GM12878 (cell line): Measurements from ENCODE around the gene SEPTIN11. TPM values are rescaled to one million over a fixed set of nuclear protein-coding genes. Genes with fewer than 3 reads are reported as not detected.

Experiments
- ATAC-seq: fragments of 200-7000 bp; cut with Tn5 transposase; 3 replicates; pipeline ENCODE4 v1.9.1; 2020; ENCODE audit warnings: mild to moderate bottlenecking, moderate library complexity
- BruUV-seq: library from RNA; stranded (reverse); fragments of 400-500 nt; replicated peaks from 2 replicates; lab custom pipeline; 2021; lab: Mats Ljungman, UMichigan
- CTCF ChIA-PET: fragments of 300-600 bp; sonication (Branson Sonifier 250); formaldehyde crosslinking; extraction: SDS; loops from one replicate; lab custom pipeline; 2021; ENCODE audit warnings: inconsistent platforms; lab: Yijun Ruan, JAX
- POLR2A ChIA-PET: fragments of 350-600 bp; formaldehyde crosslinking; extraction: SDS; loops from one replicate; lab custom pipeline; 2021; ENCODE audit warnings: inconsistent platforms; lab: Charles Lee
- RAD21 ChIA-PET: fragments of 300-600 bp; sonication (Branson Sonifier 250); formaldehyde crosslinking; loops from one replicate; lab custom pipeline; 2023; ENCODE audit warnings: antibody characterized with exemption; ENCODE audit not compliant: unreplicated experiment; lab: Charles Lee
- SMC1A ChIA-PET: fragments of 300-600 bp; sonication (Branson Sonifier 250); formaldehyde crosslinking; loops from one replicate; lab custom pipeline; 2023; ENCODE audit not compliant: unreplicated experiment, uncharacterized antibody; lab: Charles Lee
- DNase-seq: peaks from one replicate; pipeline ENCODE4 v3.0.0-alpha.2; 2011; ENCODE audit warnings: low read depth, low spot score
- FAIRE-seq: peaks from 3 replicates; lab custom pipeline; 2011; peaks lifted over from hg19 to GRCh38; lab: Jason Lieb, UNC
- H2AFZ ChIP-seq: 2 replicates; pipeline ENCODE4 v1.6.0; 2011; ENCODE audit warnings: low read depth, low read length, control low read depth; ENCODE audit not compliant: control insufficient read depth
- H3K27ac ChIP-seq: 2 replicates; pipeline ENCODE4 v1.5.1; 2011; ENCODE audit warnings: control low read depth; ENCODE audit not compliant: control insufficient read depth, insufficient read depth
- H3K27me3 ChIP-seq, 2 experiments: replicated peaks in 1 of 2; 2 replicates each; pipeline versions ENCODE4 v1.6.0 to v1.6.1; 2011; ENCODE audit warnings: low read length in 1 of 2; ENCODE audit not compliant: control insufficient read depth in 2 of 2, insufficient read depth in 2 of 2
- H3K36me3 ChIP-seq, 2 experiments: 2 replicates each; pipeline ENCODE4 v1.5.1; 2011; ENCODE audit warnings: low read length in 1 of 2; ENCODE audit not compliant: control insufficient read depth in 2 of 2, insufficient read depth in 2 of 2
- H3K4me1 ChIP-seq: 2 replicates; pipeline ENCODE4 v1.6.1; 2011; ENCODE audit warnings: mild to moderate bottlenecking, low read length, moderate library complexity, mixed read lengths; ENCODE audit not compliant: control insufficient read depth, insufficient read depth
- H3K4me2 ChIP-seq: 2 replicates; pipeline ENCODE4 v1.6.0; 2011; ENCODE audit warnings: control low read depth; ENCODE audit not compliant: control insufficient read depth, insufficient read depth
- H3K4me3 ChIP-seq: fragments of 200-600 bp; sonication (generic); 2 replicates; pipeline ENCODE4 v1.5.1; 2016
- H3K79me2 ChIP-seq: 2 replicates; pipeline ENCODE4 v1.6.0; 2011; ENCODE audit warnings: low read length; ENCODE audit not compliant: control insufficient read depth, insufficient read depth
- H3K9ac ChIP-seq: 2 replicates; pipeline ENCODE4 v1.8.0; 2011; ENCODE audit warnings: low read length, control low read depth, mixed read lengths; ENCODE audit not compliant: control insufficient read depth, insufficient read depth
- H3K9me3 ChIP-seq: replicated peaks from 3 replicates; pipeline ENCODE4 v1.5.1; 2011; ENCODE audit warnings: mild to moderate bottlenecking, low read length; ENCODE audit not compliant: control insufficient read depth, insufficient read depth
- H4K20me1 ChIP-seq: 2 replicates; pipeline ENCODE4 v1.6.0; 2011; ENCODE audit not compliant: control insufficient read depth, insufficient read depth
- ATF7 ChIP-seq: fragments of 450-650 bp; IDR thresholded peaks from 2 replicates; pipeline ENCODE4 v1.6.1; 2016; ENCODE audit warnings: low read depth, mild to moderate bottlenecking
- BHLHE40 ChIP-seq, 2 experiments: fragments of 450-650 bp in 1 of 2; IDR thresholded peaks; 2 replicates each; pipeline ENCODE4 v1.6.1; 2011 to 2017; ENCODE audit warnings: low read depth in 2 of 2, borderline replicate concordance in 1 of 2, improper control_type of control experiment in 1 of 2, low read length in 1 of 2, mild to moderate bottlenecking in 1 of 2
- EED ChIP-seq: sonication (generic); IDR thresholded peaks from 2 replicates; pipeline ENCODE4 v1.6.1; 2016; ENCODE audit warnings: antibody characterized with exemption, low read depth
- IKZF1 ChIP-seq: fragments of 450-650 bp; conservative IDR thresholded peaks from 2 replicates; pipeline ENCODE4 v1.6.1; 2017; ENCODE audit warnings: antibody characterized with exemption, mild to moderate bottlenecking
- MTA2 ChIP-seq: fragments of 450-650 bp; IDR thresholded peaks from 2 replicates; pipeline ENCODE4 v1.6.1; 2016; ENCODE audit warnings: low read depth, mild to moderate bottlenecking, moderate library complexity
- NFYA ChIP-seq: IDR thresholded peaks from 2 replicates; pipeline ENCODE4 v1.6.1; 2011; ENCODE audit warnings: low read depth, mild to moderate bottlenecking, low read length, improper control_type of control experiment, borderline replicate concordance
- NR2C1 ChIP-seq: fragments of 450-650 bp; IDR thresholded peaks from 2 replicates; pipeline ENCODE4 v1.6.1; 2017; ENCODE audit warnings: antibody characterized with exemption, mild to moderate bottlenecking, moderate library complexity
- PAX5 ChIP-seq: IDR thresholded peaks from 2 replicates; pipeline ENCODE4 v1.6.1; 2011; ENCODE audit warnings: low read depth, low read length, borderline replicate concordance
- POLR2AphosphoS2 ChIP-seq: IDR thresholded peaks from 2 replicates; pipeline ENCODE4 v1.6.1; 2011; ENCODE audit warnings: low read depth, mild to moderate bottlenecking, low read length, improper control_type of control experiment, moderate library complexity
- RAD21 ChIP-seq: IDR thresholded peaks from 2 replicates; pipeline ENCODE4 v1.6.1; 2011; ENCODE audit warnings: mild to moderate bottlenecking, low read depth, low read length, moderate library complexity; ENCODE audit not compliant: insufficient read depth
- SPI1 ChIP-seq: IDR thresholded peaks from 2 replicates; pipeline ENCODE4 v1.6.1; 2011; ENCODE audit warnings: low read depth, mild to moderate bottlenecking, low read length, moderate library complexity, borderline replicate concordance; ENCODE audit not compliant: insufficient read depth
- YY1 ChIP-seq: IDR thresholded peaks from 2 replicates; pipeline ENCODE4 v1.6.1; 2011; ENCODE audit warnings: low read depth, mild to moderate bottlenecking, low read length
- ZBTB40 ChIP-seq: fragments of 450-650 bp; IDR thresholded peaks from 2 replicates; pipeline ENCODE4 v1.6.1; 2016; ENCODE audit warnings: mild to moderate bottlenecking, moderate library complexity, borderline replicate concordance
- ZNF274 ChIP-seq: IDR thresholded peaks from one replicate; pipeline ENCODE4 v1.8.0; 2011; ENCODE audit not compliant: insufficient read length, insufficient read depth
- ZNF687 ChIP-seq: fragments of 450-650 bp; IDR thresholded peaks from 2 replicates; pipeline ENCODE4 v1.6.1; 2017; ENCODE audit warnings: mild to moderate bottlenecking, moderate library complexity
- ZZZ3 ChIP-seq: IDR thresholded peaks from 2 replicates; pipeline ENCODE4 v1.6.1; 2011; ENCODE audit warnings: low read depth; ENCODE audit not compliant: control insufficient read depth, insufficient read length
- WGBS: methylation state at CpG from one replicate; pipeline ENCODE4 v1.1.6; 2016; ENCODE audit warnings: low lambda C conversion rate; ENCODE audit not compliant: insufficient replicate concordance, insufficient coverage; ENCODE audit errors: missing lambda C conversion rate; 5-methylcytosine and 5-hydroxymethylcytosine counted together
- in situ Hi-C: fragments of 300-500 bp; cut with MboI; formaldehyde crosslinking; loops from 9 replicates; pipeline ENCODE4 v1.14.3; 2018; ENCODE audit warnings: mixed read lengths
- intact Hi-C: fragments of 100-400 bp; cut with micrococcal nuclease; formaldehyde crosslinking; loops from one replicate; pipeline ENCODE4 v1.14.2; 2022; ENCODE audit not compliant: unreplicated experiment
- polyA plus RNA-seq, 11 experiments: library from polyadenylated mRNA; depleted of rRNA in 4 of 11; unstranded in 6 of 11; stranded (reverse) in 5 of 11; fragments of >200 nt; fragmentation: Nextera tagmentation in 4 of 11; fragmentation: Illumina TruSeq in 1 of 11; extraction: Ambion mirVana in 4 of 11; extraction: Trizol in 1 of 11; gene quantifications; 1 replicate in 1 of 11; 2 replicates in 10 of 11; pipeline versions ENCODE4 v1.2.1 to v1.2.3, GENCODE V29; 2011 to 2016; ENCODE audit warnings: inconsistent platforms in 2 of 11, missing spikeins in 2 of 11, low read depth in 1 of 11
- total RNA-seq, 4 experiments: library from RNA; depleted of rRNA in 3 of 4; stranded (reverse); fragments of >200 nt in 3 of 4; fragmentation: Illumina TruSeq in 1 of 4; extraction: Trizol in 1 of 4; gene quantifications; 2 replicates each; pipeline versions ENCODE4 v1.2.1 to v1.2.3, GENCODE V29; 2013 to 2021

SEPTIN11 gene
- total and polyA plus RNA-seq, 10 of the 15 experiments (the other 5 are each of a cell fraction or from before 2014, with no cell fraction given) = 24.7 to 160 (median 91.3) TPM

- Histone ChIP-seq H3K36me3 (peaks cover 1 to 2% of the 10 kb centered on the region in 2 experiments; a peak in 1 of 4 replicates), H3K4me1 (peaks cover 48% of the 10 kb centered on the region), H3K4me3 (no peak overlapping the region), H4K20me1 (no peaks in the 10 kb centered on the region), H2AFZ (no peak overlapping the region), H3K27ac (peak overlapping the region; percentile 77), H3K9ac (peak overlapping the region; percentile 41; the same call in 1 of the 2 replicates), H3K27me3 (no peaks in the 10 kb centered on the region), H3K79me2 (peaks cover 90% of the 10 kb centered on the region), H3K9me3 (no peaks in the 10 kb centered on the region), H3K4me2 (peak overlapping the region; percentile 85)
- DNase-seq (peak; percentile 40), ATAC-seq (peak; percentile 83), FAIRE-seq (no peak)
- ChIA-PET CTCF (interaction anchor here (1.0 to 1.7 kb wide), 4 partner anchors 21 to 35 kb away, joined by 3 to 5 read pairs (median 3); partner anchors contain the start of gene SEPTIN11), SMC1A (interaction anchor here (1.1 to 4.9 kb wide), 4 partner anchors 9 to 36 kb away, joined by 3 to 58 read pairs (median 8); no protein-coding TSS in a partner anchor), POLR2A (interaction anchor here (4.2 kb wide), 1 partner anchor 10 kb away, joined by 23 read pairs; no protein-coding TSS in a partner anchor), RAD21 (no interaction called here)
- 2% methylated on average over 3 of the region's 3 CpGs for WGBS
- intact Hi-C loops (loop anchor here (2.0 kb wide), 1 partner anchor 33 kb away; no protein-coding TSS in a partner anchor), in situ Hi-C loops (no loop called here)
- BruUV-seq = no TSS peak
- TF ChIP-seq POLR2AphosphoS2 (no peak), MTA2 (peak; percentile 29; the same call in 1 of the 2 replicates), ZNF274 (no peak), ATF7 (peak; percentile 28; the same call in 1 of the 2 replicates), NFYA (no peak), BHLHE40 (IDR thresholded peaks at IDR 0.05; ENCODE audit: borderline replicate concordance in 1 of 2, low read depth in 2 of 2, low read length in 1 of 2) (0 out of 4 replicates have a peak, but pooled peaks of 1 of the 2 experiments have one; percentile 13), EED (0 out of 2 replicates have a peak, but pooled peaks have one; percentile 37), ZNF687 (0 out of 2 replicates have a peak, but pooled peaks have one; percentile 39), ZBTB40 (peak; percentile 45; the same call in 1 of the 2 replicates), NR2C1 (0 out of 2 replicates have a peak, but pooled peaks have one; percentile 16), SPI1 (peak; percentile 42; the same call in 1 of the 2 replicates), ZZZ3 (no peak), YY1 (peak; percentile 37; the same call in 1 of the 2 replicates), PAX5 (no peak), RAD21 (peak; percentile 60), IKZF1 (peak; percentile 59; the same call in 1 of the 2 replicates)
Measured at GRCh38 chr4:76984127-76984526, 34.6 kb downstream of the SEPTIN11 start.
